ENCODE results near the gene INTS14.
A peak's percentile ranks its signal among the peaks of the same experiment; 100 is the strongest.

Gene INTS14

GRCh38 chr15:65583701-65584100 is 27.2 kb downstream of the INTS14 start:
- peak overlapping the region in 1 of 3 experiments; percentile 68 for H3K27ac Mint-ChIP-seq
- H3K36me3 Mint-ChIP-seq (ENCODE audit: low read depth), result peaks cover 65% of the 10 kb centered on the region
- no peaks in the 10 kb centered on the region for H3K9me3 Mint-ChIP-seq
- no peaks in the 10 kb centered on the region for H3K27me3 Mint-ChIP-seq (ENCODE audit: low read depth)
- no peaks in the 10 kb centered on the region for H3K4me1 Mint-ChIP-seq
- no peak for TF ChIP-seq CTCF (IDR thresholded peaks at IDR 0.05; ENCODE audit: unreplicated experiment in 3 of 3)
- no peak overlapping the region for H3K4me3 Mint-ChIP-seq

GRCh38 chr15:65580287-65580686 is 30.6 kb downstream of the INTS14 start:
- no peak for TF ChIP-seq CTCF (IDR thresholded peaks at IDR 0.05; ENCODE audit: unreplicated experiment in 3 of 3)
- Mint-ChIP-seq H3K4me3 (no peak overlapping the region), H3K36me3 (ENCODE audit: low read depth) (peaks cover 71% of the 10 kb centered on the region), H3K4me1 (no peaks in the 10 kb centered on the region), H3K27ac (peak overlapping the region in 2 of 3 experiments; percentile 68 to 74), H3K9me3 (no peaks in the 10 kb centered on the region), H3K27me3 (ENCODE audit: low read depth) (no peaks in the 10 kb centered on the region)

GRCh38 chr15:65579762-65580161 is 31.2 kb downstream of the INTS14 start:
- H3K27me3 Mint-ChIP-seq (ENCODE audit: low read depth), result no peaks in the 10 kb centered on the region
- H3K36me3 Mint-ChIP-seq (ENCODE audit: low read depth), result peaks cover 74% of the 10 kb centered on the region
- no peaks in the 10 kb centered on the region for H3K4me1 Mint-ChIP-seq
- TF ChIP-seq CTCF (IDR thresholded peaks at IDR 0.05; ENCODE audit: unreplicated experiment in 3 of 3), result no peak
- peak overlapping the region in 2 of 3 experiments; percentile 68 to 74 for H3K27ac Mint-ChIP-seq
- H3K4me3 Mint-ChIP-seq, result no peak overlapping the region
- no peaks in the 10 kb centered on the region for H3K9me3 Mint-ChIP-seq

GRCh38 chr15:65578904-65579728 is 31.8 kb downstream of the INTS14 start:
- TF ChIP-seq CTCF (IDR thresholded peaks at IDR 0.05; ENCODE audit: unreplicated experiment in 3 of 3), result no peak
- Mint-ChIP-seq H3K9me3 (no peaks in the 10 kb centered on the region), H3K36me3 (ENCODE audit: low read depth) (peaks cover 77% of the 10 kb centered on the region), H3K27me3 (ENCODE audit: low read depth) (no peaks in the 10 kb centered on the region), H3K27ac (peak overlapping the region in 1 of 3 experiments; percentile 24), H3K4me3 (no peak overlapping the region), H3K4me1 (no peaks in the 10 kb centered on the region)

- no peak overlapping the region for H3K4me3 Mint-ChIP-seq
- H3K27me3 Mint-ChIP-seq (ENCODE audit: low read depth), result no peaks in the 10 kb centered on the region
- TF ChIP-seq CTCF (IDR thresholded peaks at IDR 0.05; ENCODE audit: unreplicated experiment in 3 of 3), result no peak
- H3K27ac Mint-ChIP-seq, result peak overlapping the region in 1 of 3 experiments; percentile 43
- H3K36me3 Mint-ChIP-seq (ENCODE audit: low read depth), result peaks cover 72% of the 10 kb centered on the region
- H3K4me1 Mint-ChIP-seq, result no peaks in the 10 kb centered on the region
- no peaks in the 10 kb centered on the region for H3K9me3 Mint-ChIP-seq
Observed at GRCh38 chr15:65577129-65577996, 33.6 kb downstream of the INTS14 start.
